ENCODE measurements around the gene NDUFB1.

NDUFB1 gene

GRCh38 chr14:92105073-92105892 lies 16.2 kb downstream of the NDUFB1 start:
- DNase-seq: no peak

GRCh38 chr14:92103363-92103989 lies 18.0 kb downstream of the NDUFB1 start:
- DNase-seq: no peak

- no peak for DNase-seq
These were observed 21.7 kb downstream of the NDUFB1 start for GRCh38 chr14:92099802-92100201.

- no peak for DNase-seq
These were observed 28.2 kb downstream of the NDUFB1 start for GRCh38 chr14:92093320-92093719.

GRCh38 chr14:92088494-92088893 lies 33.0 kb downstream of the NDUFB1 start:
- DNase-seq: no peak

GRCh38 chr14:92074555-92074954 lies 47.0 kb downstream of the NDUFB1 start:
- DNase-seq: no peak
